HFF-Myc (cell line): ENCODE results near the gene ATG10.

Experiments
- DNase-seq: peaks from one replicate; pipeline ENCODE4 v3.0.0-alpha.2; 2011; ENCODE audit warnings: low read depth; ENCODE audit errors: extremely low read depth
- H3K4me3 ChIP-seq: replicated peaks from 2 replicates; pipeline ENCODE4 v1.5.1; 2011; ENCODE audit warnings: low read depth, mild to moderate bottlenecking, control low read depth, low read length
- TF ChIP-seq, protein P1 (sequence below): IDR thresholded peaks from 2 replicates; pipeline ENCODE4 v1.5.1; 2012; ENCODE audit warnings: mild to moderate bottlenecking, low read depth, low read length, control low read depth; ENCODE audit errors: missing control alignments

ATG10 gene

GRCh38 chr5:82162573-82162972 lies 190.8 kb downstream of the ATG10 start:
- no peak for DNase-seq
- TF ChIP-seq, protein P1, sequence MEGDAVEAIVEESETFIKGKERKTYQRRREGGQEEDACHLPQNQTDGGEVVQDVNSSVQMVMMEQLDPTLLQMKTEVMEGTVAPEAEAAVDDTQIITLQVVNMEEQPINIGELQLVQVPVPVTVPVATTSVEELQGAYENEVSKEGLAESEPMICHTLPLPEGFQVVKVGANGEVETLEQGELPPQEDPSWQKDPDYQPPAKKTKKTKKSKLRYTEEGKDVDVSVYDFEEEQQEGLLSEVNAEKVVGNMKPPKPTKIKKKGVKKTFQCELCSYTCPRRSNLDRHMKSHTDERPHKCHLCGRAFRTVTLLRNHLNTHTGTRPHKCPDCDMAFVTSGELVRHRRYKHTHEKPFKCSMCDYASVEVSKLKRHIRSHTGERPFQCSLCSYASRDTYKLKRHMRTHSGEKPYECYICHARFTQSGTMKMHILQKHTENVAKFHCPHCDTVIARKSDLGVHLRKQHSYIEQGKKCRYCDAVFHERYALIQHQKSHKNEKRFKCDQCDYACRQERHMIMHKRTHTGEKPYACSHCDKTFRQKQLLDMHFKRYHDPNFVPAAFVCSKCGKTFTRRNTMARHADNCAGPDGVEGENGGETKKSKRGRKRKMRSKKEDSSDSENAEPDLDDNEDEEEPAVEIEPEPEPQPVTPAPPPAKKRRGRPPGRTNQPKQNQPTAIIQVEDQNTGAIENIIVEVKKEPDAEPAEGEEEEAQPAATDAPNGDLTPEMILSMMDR: no peak
- H3K4me3 ChIP-seq: no peak overlapping the region

- TF ChIP-seq, protein P1: no peak
- H3K4me3 ChIP-seq: no peak overlapping the region
- DNase-seq: no peak
Observed at GRCh38 chr5:82163452-82164175, 191.8 kb downstream of the ATG10 start.

GRCh38 chr5:82164176-82164976 lies 192.6 kb downstream of the ATG10 start:
- TF ChIP-seq, protein P1: no peak
- no peak overlapping the region for H3K4me3 ChIP-seq
- DNase-seq: peak; percentile 78

DNA sequence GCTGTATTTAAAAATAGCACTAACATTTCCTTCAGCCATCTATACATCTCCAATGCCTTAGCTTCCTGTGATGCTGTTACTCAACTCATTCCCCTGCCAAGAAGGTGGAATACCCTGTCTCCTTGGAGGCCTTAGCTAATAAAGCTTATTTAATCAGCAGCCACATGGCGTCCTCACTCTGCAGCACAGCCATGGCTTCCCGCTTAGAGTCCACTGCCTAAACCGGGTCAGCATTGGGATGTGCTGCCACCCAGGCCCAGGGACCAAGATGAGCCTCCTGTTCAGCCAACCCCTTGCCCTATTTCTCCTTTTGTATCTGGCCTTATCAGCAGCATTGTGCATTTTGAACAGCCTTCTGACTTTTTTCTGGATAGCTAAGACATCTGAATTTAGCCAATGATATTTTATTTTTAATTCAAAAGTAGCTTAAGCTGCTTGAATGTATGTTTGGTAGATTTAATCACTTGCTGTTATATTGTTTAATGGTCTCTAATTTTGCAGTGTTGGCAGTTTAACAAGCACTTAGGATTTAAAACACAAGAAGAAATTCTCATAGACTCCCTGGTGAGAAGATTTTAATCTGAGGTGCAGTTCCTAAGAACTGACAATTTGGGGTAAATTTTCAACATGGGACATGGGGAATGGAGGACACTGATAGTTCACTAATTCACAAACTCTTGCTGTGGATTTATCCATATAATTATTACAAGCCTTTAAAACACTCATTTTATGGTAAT lies 193.3 kb downstream of the ATG10 start:
- TF ChIP-seq, protein P1: no peak
- peak; percentile 47 for DNase-seq
- no peak overlapping the region for H3K4me3 ChIP-seq

DNA sequence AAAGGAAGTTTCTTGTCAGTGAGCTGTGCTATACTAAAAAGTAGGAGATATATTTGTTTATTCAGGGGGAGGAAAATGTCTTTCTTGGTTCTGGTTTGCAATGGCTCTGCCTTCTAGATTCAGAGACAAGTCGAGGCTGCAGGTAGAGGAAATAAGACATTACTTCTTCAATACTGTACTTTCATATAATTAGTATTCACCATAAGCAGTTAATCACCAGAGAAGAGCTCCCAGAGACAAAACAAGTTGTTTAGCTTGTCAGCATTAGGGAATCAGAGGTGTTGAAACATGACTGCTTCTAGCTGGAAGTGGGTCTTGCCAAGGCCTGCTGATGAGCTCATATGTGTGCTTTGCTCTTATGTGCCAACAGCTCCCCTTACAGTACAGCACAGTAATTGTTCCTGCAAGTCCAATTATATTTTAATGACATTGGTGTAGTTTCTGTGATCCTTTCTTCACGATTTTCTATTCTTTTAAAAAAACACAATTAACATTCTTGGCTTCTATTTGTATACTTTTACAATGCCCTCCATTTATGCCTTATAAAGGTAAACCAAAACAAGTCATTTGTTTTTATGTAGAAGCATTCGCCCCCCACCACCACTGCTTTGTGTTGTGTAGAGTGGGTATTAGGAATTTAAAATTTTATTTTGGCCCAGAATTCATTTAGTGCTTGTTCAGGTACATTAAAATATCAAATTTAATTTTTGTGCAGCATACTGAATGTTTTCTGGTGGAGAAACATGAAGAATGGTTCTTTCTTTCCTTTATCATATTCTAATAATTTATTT lies 194.1 kb downstream of the ATG10 start:
- DNase-seq: peak; percentile 85
- TF ChIP-seq, protein P1: peak; percentile 65
- no peak overlapping the region for H3K4me3 ChIP-seq

- no peak for DNase-seq
- no peak overlapping the region for H3K4me3 ChIP-seq
- TF ChIP-seq, protein P1: no peak
Observed at GRCh38 chr5:82167372-82167935, 195.6 kb downstream of the ATG10 start.
